Stimulated activated CD8-positive, alpha-beta memory T cell treated with anti-CD3 and anti-CD28 coated beads, Interleukin-7, amount 100 ng/mL, for 1 hour (primary cell): ENCODE data around the gene POLR3K.

Experiments used
- DNase-seq, 2 donors: peaks; one replicate each; pipeline ENCODE4 v3.0.0-alpha.2; 2020; ENCODE audit warnings: low read depth in 2 of 2

POLR3K gene

DNA sequence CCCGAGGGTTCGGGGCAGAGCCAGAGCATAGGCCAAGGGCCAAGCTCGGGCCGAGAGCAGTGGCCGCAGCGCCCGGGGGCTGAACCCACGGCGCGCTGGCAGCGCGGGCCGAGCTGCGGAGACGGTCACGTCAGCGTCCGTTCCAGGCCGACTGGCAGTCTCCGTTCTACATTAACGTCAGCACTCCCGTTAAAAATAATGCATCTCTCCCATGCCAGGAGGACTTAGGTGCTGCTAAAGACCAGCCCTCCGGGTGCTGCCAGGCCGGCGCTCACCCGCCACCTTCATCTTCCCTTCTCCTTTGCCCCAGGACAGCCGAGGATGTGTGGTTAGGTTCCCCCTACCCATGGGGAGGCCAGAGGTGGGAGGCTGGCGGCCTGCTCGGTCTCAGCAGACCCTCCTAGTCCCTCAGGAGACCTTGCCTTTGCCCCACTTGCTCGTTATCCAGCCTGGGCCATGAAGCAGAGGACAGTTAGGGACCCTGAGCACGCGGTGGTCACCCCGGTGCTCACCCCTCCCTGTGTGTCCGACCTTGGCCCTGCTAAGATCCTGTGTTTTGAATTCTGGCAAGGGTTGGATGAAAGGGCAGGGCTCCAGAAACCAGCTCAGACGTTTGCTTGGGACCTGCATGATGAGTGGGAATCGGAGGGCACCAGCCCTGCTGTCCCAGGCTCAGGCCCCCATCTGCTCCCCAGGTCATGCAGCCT, 25.2 kb upstream of the POLR3K start:
- no peak for DNase-seq

GRCh38 chr16:77807-78443, 24.5 kb upstream of the POLR3K start, which contains the start of gene MPG:
Gene MPG, plus strand, starts transcription at chr16:78225. Its CDS starts 85 bp downstream, at chr16:78310.
- peak; percentile 64 to 70 for DNase-seq

GRCh38 chr16:77273-77806, 23.9 kb upstream of the POLR3K start:
- no peak for DNase-seq

- no peak for DNase-seq
Measured at GRCh38 chr16:76535-77272, 23.3 kb upstream of the POLR3K start.

DNA sequence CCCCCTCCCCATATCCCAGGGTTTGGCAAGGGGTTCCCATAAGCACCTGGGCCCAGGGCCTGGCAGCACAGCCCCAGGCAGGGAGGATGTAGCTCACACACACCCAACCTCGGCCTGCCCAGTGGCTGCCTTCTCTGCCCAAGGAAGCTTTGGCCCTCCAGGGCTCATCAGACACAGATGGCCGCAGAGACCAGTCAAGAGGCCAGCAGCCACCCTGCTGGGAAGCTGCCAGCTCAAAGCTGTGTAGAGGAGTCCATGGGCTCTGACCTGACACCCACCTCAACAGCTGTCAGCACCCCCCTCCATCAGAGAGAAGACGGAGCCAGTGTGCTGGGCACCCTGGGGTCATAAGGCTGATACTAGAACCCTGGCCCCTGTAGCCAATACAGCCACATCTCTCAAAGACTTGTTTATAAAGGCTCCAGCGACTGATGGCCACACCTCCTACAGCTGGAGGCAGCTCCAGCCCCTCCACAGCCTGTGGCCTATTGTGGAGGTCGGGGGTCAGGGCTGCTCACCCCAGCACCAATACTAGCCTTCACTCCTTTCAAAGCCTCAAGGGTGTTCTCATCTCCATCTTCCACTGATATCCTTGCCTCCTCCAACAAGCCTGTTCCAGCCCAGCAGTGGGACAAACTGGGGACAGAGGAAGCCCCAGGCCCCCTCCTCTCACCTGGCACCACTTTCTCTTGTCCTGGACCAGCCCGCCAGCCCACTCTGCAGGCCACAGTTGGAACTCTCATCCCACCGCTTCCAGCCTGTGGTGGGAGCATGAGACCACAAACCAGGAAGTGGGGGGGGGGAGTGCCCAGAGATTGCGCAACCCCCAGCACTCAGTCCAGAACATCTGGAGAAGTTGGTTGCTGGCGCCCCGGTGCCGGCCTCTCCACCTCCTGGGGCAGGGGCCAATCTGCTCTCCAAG, 22.4 kb upstream of the POLR3K start:
- no peak for DNase-seq

GRCh38 chr16:74747-75334, 21.4 kb upstream of the POLR3K start:
- no peak for DNase-seq

DNA sequence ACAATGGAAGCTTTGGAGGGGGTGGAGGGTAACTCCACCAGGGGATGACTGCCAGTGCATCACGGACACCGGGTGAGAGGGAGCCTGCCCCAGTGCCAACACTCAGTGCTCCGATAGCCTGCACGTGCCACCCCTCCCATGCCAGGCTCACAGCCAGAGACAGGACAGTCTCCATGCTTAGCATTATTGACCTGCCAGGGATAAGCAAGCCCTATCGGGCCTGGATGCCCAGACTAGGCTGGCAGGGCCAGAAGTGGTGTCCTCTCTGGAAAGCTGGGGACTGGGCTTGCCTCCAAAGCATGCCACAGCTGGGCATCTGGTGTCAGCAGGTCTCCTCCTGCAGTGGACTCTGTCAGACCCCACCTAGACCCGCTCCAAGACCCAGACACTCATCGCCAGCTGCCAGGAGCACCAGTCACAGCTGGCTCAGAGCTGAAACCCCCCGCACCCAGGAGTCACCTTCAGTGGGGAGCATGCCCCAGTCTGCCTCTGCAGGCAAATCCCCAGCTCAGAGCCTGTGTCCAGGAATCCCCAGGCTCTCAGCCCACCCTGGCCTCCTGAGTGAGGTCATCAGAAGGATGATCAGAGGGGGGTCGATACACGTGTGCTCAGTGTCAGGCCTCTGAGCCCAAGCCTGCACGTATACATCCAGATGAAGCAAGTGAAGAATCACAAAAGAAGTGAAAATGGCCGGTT, 20.8 kb upstream of the POLR3K start:
- no peak for DNase-seq

DNA sequence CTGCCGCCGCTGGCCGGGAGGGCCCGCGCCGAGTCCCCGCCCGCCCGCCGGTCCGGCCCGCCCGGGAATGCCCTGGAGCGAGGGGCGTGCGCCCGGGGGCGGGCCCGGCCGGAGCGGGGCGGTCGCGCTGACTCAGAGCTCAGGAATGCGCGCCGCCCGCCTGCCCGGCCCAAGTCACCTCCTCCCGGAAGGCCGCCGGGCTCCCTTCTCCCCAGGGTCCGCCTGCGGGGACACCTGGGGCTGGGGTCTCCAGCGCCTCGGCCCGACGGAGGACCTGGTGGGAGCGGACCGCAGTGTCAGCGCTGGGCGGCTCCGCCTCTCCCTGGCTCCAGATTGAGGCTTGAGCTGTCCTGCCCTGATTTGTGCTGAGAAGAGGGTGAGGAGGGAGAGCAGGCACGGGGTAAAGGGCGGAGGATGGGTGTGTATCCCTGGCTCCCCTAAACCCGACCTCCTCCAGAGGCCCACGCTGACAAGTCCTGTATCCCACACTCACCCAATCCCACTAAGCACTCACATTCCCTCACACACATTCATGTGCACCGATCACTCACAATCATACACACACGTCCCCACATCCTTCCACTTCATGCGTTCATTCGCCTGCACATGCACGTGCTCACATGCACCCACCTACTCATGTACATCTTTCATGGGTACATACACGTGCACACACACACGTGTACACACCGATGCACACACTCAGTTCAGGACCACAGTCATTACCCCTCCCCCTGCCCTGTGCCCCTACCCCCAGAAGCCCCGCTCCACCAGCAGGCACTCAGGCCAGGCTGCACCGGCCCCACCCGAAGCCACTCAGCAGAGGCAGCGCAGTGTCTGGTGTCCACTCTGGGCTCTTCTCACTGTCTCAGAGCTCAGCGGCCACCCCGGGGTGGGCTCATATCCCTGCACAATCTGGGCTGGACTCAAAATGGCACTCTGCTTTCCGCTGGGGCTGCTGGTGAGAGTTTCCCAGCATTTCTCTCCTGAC, 19.4 kb upstream of the POLR3K start, which contains the start of gene RHBDF1:
Gene RHBDF1 (minus strand): TSS at position 71 of the 988 bp plus-strand sequence. CDS start 7,616 bp downstream, outside the sequence.
- DNase-seq = no peak

- DNase-seq = no peak
Measured at GRCh38 chr16:71540-72401, 18.4 kb upstream of the POLR3K start.

DNA sequence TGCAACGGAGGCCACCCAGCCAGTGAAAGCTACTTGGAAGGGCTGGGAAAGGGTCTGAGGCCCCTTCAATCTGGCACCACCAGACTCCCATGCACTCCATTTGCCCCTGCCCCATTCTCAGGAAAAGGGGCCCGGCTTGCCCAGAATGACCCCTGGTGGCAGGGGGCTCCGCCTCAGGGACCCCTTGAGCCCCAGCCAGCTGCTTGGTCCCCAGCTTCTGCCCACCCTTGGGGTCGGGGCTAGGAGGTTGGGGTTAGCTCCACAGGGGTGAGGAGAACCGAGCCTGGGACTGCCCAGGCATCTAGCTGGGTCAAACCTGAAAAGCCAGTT, 17.8 kb upstream of the POLR3K start:
- no peak for DNase-seq

- no peak for DNase-seq
Measured at GRCh38 chr16:69181-69580, 15.8 kb upstream of the POLR3K start.

DNA sequence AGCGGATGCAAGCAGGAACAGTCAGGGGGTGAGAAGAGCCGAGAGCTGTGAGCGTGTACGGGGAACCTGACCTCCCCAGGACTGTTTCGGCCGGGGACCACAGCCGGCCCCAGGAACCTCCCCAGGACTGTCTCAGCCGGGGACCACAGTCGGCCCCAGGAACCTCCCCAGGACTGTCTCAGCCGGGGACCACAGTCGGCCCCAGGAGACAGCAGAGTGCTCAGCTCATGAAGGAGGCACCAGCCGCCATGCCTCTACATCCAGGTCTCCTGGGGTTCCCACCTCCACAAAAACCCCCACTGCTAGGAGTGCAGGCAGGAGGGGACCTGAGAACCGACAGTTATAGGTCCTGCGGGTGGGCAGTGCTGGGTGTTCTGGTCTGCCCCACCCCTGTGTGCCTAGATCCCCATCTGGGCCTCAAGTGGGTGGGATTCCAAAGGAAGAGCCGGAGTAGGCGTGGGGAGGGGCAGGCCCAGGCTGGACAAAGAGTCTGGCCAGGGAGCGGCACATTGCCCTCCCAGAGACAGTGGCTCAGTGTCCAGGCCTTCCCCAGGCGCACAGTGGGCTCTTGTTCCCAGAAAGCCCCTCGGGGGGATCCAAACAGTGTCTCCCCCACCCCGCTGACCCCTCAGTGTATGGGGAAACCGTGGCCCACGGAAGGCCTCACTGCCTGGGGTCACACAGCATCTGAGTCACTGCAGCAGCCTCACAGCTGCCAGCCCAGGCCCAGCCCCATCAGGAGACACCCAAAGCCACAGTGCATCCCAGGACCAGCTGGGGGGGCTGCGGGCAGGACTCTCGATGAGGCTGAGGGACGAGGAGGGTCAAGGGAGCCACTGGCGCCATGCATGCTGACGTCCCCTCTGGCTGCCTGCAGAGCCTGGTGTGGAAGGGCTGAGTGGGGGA, 14.7 kb upstream of the POLR3K start:
- DNase-seq = no peak

DNA sequence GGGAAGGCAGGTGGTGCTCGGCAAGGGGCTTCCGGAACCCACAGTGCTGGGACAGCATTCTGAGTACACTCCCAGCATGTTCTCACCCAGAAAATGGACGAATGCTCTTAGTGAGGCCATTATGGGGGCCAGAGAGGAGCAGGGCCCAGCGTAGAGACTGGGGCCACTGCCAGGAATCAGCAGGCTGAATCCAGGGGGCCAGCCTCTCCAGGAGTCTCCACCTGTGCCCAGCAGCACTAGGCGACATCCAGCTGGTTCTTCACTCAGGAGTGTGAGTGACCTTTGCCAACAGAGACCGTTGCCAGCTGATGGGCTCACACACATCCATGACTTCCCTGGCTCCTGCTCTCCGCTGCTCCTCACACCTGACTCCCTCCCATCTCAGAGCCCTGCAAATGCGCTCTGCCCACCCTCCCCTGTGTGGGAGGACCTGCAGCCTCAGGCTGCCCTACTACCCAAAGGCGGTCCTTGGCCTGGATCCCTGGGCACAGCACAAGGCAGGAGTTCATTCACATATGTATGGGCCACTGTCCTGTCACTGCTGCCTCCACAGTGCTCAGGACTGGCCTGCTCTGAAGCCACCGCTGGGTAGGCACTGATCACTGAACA, 13.9 kb upstream of the POLR3K start:
- no peak for DNase-seq

DNA sequence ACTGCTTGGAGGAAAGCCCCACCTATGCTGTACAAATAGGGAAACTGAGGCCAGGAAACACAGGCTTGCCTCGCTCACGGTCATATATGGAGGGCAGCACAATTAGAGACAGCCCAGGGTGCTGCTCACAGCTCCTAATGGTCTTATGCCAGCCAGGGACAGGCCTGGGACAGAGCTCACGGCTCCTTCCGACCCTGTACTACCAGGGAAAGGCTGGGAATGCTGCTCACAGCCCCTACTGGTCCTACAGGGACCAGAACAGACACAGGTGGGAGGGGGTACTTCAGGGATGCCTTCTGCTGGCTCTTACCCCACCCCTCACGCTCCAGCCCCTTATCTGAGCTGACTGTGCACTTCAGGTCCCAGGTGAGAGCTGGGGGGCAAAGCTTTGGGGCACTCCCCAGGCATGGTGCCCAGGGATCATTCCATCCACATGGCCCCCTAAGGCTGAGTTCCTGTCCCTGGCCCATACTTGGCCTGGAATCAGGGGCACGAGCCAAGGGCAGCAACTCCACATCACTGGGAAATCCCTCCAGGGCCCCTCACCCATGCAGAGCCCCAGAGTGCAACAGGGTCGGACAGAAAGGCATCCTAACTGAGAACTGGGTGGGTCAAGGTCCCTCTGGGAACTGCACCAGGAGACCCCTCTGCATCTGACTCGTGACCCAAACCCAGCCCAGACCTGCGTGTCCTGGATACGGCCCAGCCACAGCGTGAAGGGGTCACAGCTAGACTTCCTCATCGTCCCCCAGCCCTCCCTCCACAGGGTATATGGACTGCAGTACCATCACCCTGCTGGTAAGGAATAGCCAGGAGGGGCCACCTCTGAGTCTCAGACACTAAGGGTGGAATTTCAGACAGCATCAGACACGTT, 13.1 kb upstream of the POLR3K start:
- no peak for DNase-seq

DNA sequence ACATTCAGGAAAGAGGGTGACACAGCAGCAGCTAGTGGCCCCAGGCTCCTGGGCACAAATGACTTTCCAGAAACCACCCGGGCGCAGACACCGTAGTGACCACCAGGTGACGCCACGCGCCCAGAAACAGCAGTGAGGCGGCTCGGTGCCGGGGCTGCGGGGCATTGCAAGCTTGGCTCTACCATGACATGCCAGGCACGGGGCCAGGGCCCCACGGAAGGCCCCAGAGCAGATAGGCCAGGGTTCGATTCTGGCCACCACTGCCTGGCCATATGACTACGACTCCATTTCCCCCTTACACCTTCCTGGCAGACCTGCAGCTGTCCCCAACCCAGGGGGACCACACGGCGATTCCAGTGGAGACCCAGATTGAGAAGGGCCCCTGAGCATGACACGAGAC, 12.3 kb upstream of the POLR3K start:
- peak; percentile 69 to 77 for DNase-seq

DNA sequence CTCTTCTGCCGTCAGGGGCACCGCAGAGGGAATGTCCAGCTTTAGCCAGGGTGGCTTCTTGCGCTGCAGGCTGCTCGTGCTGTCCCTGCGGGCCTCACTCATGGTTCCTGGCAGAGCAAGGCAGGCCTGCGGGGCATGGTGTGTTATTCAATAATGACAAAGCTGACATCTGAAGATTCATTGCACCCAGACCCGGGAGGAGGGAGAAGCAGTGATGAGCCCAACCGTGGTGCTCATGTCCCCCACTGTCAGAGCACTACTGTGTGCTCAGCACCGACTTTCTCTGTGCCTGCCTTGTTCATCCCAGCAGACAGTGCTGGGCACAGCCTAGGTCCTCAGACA, 11.5 kb upstream of the POLR3K start:
- no peak for DNase-seq
